Raji (cell line): ENCODE results near the gene KIF1A.

Source experiments
- POLR2A ChIP-seq: IDR thresholded peaks from 2 replicates; pipeline ENCODE4 v1.6.1; 2011; ENCODE audit warnings: low read depth, low read length, control low read depth; ENCODE audit not compliant: insufficient read depth

Gene KIF1A

GRCh38 chr2:240834377-240834975, 14.5 kb upstream of the KIF1A start:
- no peak for TF ChIP-seq POLR2A

- no peak for TF ChIP-seq POLR2A
Observed at GRCh38 chr2:240833724-240834285, 13.8 kb upstream of the KIF1A start.

GRCh38 chr2:240832921-240833494, 13.0 kb upstream of the KIF1A start:
- no peak for TF ChIP-seq POLR2A

- TF ChIP-seq POLR2A, result no peak
Observed at GRCh38 chr2:240832205-240832727, 12.2 kb upstream of the KIF1A start.

- TF ChIP-seq POLR2A, result no peak
Observed at GRCh38 chr2:240831594-240832204, 11.7 kb upstream of the KIF1A start.

GRCh38 chr2:240825476-240825875, 5.5 kb upstream of the KIF1A start:
- no peak for TF ChIP-seq POLR2A

- TF ChIP-seq POLR2A, result no peak
Observed at GRCh38 chr2:240823449-240824336, 3.7 kb upstream of the KIF1A start.

- TF ChIP-seq POLR2A, result no peak
Observed at GRCh38 chr2:240822280-240822847, 2.3 kb upstream of the KIF1A start.

- TF ChIP-seq POLR2A, result no peak
Observed at GRCh38 chr2:240821429-240821778, 1.4 kb upstream of the KIF1A start.

GRCh38 chr2:240820607-240821428, 799 bp upstream of the KIF1A start:
- TF ChIP-seq POLR2A, result no peak

GRCh38 chr2:240819126-240819857, 727 bp downstream of the KIF1A start:
- no peak for TF ChIP-seq POLR2A

- TF ChIP-seq POLR2A, result no peak
Observed at GRCh38 chr2:240818293-240819125, 1.5 kb downstream of the KIF1A start.
